GM10248 (cell line): ENCODE data around the gene SKAP2.
A peak's percentile ranks its signal among the peaks of the same experiment; 100 is the strongest.

Experiments used
- CTCF ChIA-PET: fragments of 300-600 bp; sonication (Branson Sonifier 250); formaldehyde crosslinking; extraction: SDS; loops from one replicate; lab custom pipeline; 2021; ENCODE audit warnings: antibody characterized with exemption; lab: Yijun Ruan, JAX
- POLR2A ChIA-PET: fragments of 350-650 bp; sonication (Branson Sonifier 250); formaldehyde crosslinking; extraction: SDS; loops from one replicate; lab custom pipeline; 2020; ENCODE audit warnings: antibody characterized with exemption; lab: Yijun Ruan, JAX
- DNase-seq: peaks from one replicate; pipeline ENCODE4 v3.0.0; 2012; ENCODE audit errors: extremely low spot score
- TF ChIP-seq, protein P1 (sequence below): IDR thresholded peaks from 2 replicates; pipeline ENCODE4 v1.5.1; 2012; ENCODE audit warnings: mild to moderate bottlenecking, low read depth; ENCODE audit errors: extremely low read depth, missing control alignments, control extremely low read depth

Gene SKAP2

GRCh38 chr7:26673858-26674257 lies 190.5 kb downstream of the SKAP2 start:
- DNase-seq, result no peak
- TF ChIP-seq, protein P1, sequence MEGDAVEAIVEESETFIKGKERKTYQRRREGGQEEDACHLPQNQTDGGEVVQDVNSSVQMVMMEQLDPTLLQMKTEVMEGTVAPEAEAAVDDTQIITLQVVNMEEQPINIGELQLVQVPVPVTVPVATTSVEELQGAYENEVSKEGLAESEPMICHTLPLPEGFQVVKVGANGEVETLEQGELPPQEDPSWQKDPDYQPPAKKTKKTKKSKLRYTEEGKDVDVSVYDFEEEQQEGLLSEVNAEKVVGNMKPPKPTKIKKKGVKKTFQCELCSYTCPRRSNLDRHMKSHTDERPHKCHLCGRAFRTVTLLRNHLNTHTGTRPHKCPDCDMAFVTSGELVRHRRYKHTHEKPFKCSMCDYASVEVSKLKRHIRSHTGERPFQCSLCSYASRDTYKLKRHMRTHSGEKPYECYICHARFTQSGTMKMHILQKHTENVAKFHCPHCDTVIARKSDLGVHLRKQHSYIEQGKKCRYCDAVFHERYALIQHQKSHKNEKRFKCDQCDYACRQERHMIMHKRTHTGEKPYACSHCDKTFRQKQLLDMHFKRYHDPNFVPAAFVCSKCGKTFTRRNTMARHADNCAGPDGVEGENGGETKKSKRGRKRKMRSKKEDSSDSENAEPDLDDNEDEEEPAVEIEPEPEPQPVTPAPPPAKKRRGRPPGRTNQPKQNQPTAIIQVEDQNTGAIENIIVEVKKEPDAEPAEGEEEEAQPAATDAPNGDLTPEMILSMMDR, result no peak
- ChIA-PET POLR2A (no interaction called here), CTCF (interaction anchor here (0.9 kb wide), 1 partner anchor 9 kb away, joined by 3 read pairs; no protein-coding TSS in a partner anchor)

DNA sequence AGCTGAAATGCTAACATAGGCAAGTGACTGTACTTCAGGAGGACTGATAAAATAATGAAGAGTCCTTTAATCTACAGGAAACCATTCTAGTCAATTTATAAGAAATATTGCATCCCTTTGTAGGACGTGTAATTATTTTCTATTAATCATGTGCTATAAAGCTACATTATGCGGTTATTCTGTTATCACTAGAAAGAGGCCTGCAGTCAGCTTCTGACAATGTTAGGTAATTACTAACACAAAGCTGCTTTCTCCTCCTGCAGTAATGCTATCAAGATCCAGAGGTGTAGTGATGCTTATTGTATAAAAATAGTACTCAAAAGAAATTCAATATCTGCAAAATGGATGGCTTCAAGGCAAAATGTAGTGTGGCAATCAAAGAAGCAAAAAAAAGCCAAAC lies 191.1 kb downstream of the SKAP2 start:
- POLR2A ChIA-PET, result no interaction called here
- CTCF ChIA-PET, result interaction anchor here (0.9 to 2.0 kb wide), 2 partner anchors 8 to 10 kb away, joined by 3 to 9 read pairs; no protein-coding TSS in a partner anchor

GRCh38 chr7:26670841-26671240 lies 193.5 kb downstream of the SKAP2 start:
- ChIA-PET CTCF (interaction anchor here (0.9 to 7.2 kb wide), 7 partner anchors 11 to 491 kb away, joined by 3 to 70 read pairs (median 5); no protein-coding TSS in a partner anchor), POLR2A (no interaction called here)
- no peak for DNase-seq
- TF ChIP-seq, protein P1, result no peak

More for the DNA sequence above, 191.1 kb downstream of the SKAP2 start:
- TF ChIP-seq, protein P1, result no peak
- DNase-seq, result no peak

DNA sequence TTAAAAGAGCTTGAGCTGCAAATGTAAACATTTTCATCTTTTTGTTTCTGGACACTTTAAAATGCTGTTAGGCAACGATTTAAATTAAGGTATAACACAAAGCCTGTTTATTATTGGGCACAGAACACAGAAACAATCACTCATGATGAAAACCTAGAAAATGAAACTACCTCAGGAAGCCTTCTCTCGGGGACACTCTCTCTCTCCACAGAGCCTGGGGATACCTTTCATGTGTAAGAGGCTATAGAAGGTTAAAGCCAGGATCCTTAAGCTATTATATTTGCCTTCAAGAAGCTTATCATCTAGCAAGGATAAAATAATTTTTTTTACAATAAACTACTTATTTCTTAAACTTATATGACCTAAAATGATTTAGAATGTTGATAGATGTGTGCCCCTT lies 194.1 kb downstream of the SKAP2 start:
- CTCF ChIA-PET, result interaction anchor here (0.9 to 7.2 kb wide), 9 partner anchors 11 to 491 kb away, joined by 3 to 70 read pairs (median 4); no protein-coding TSS in a partner anchor
- TF ChIP-seq, protein P1, result no peak
- POLR2A ChIA-PET, result no interaction called here
- no peak for DNase-seq

DNA sequence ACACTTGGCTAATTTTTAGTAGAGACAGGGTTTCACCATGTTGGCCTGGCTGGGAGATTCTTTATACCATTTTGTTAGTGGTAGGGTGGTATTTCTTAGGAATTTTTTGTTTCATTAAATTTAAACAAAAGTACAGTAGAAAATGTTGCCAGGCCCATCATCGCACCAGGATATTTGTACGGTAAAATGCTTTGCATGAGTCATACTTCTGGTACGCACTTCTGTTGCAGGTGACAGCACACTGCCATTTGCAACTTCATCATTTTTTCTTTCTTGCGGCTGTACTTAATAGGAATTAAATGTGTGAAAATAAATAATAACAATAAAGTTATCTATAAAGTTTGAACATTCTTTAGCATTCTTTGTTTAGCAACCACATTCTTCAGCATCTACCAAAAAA lies 195.6 kb downstream of the SKAP2 start:
- DNase-seq, result no peak
- POLR2A ChIA-PET, result no interaction called here
- TF ChIP-seq, protein P1, result no peak

DNA sequence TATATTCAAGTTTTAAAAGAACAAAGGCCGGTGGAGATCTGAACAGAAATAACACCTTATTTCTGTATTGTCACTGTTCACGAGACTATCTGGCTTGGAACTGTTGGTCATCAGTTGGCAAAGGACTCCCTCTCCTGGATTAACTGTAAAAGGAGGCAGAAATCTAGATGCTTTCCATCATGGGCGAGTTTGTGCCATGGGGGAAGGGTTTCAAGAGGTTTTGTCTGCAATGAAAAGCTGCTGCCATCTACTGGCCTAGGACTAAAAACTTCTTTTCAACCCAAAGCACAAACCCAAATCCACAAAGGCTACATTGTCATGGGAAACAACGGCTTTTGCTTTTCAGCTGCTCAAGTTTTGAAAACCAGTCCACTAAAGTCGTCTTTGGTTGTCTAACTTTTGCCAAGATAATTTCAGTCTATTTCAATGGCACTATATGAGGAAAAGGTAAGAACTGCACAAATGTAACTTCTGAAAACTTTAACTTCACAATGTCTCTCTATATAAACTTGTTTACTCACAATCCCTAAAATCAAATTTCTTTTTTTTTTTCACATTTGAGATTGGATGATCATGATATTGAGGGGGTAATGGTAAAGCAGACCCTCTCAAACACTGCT lies 196.8 kb downstream of the SKAP2 start:
- CTCF ChIA-PET, result interaction anchor here (0.7 to 7.2 kb wide), 22 partner anchors 8 to 775 kb away, joined by 3 to 70 read pairs (median 4); no protein-coding TSS in a partner anchor
- TF ChIP-seq, protein P1, result peak; percentile 69
- POLR2A ChIA-PET, result no interaction called here
- DNase-seq, result peak; percentile 37

More for the DNA sequence above, 195.6 kb downstream of the SKAP2 start:
- CTCF ChIA-PET, result interaction anchor here (5.8 to 7.2 kb wide), 2 partner anchors 13 to 299 kb away, joined by 50 to 70 read pairs; no protein-coding TSS in a partner anchor
